Endothelial cell of umbilical vein (primary cell): Measurements from ENCODE around the gene HNRNPU. TPM values are rescaled to one million over a fixed set of nuclear protein-coding genes. Genes with fewer than 3 reads are reported as not detected.

Source experiments
- BruUV-seq: library from RNA; stranded (reverse); fragments of 400-500 nt; replicated peaks from 2 replicates; lab custom pipeline; 2021; lab: Mats Ljungman, UMichigan
- CTCF ChIA-PET: fragments of 300-600, 350-600 bp; sonication (Branson Sonifier 250); formaldehyde crosslinking; loops from one replicate; lab custom pipeline; 2021; ENCODE audit warnings: antibody characterized with exemption, inconsistent platforms; lab: Charles Lee
- POLR2A ChIA-PET: fragments of 300-600, 350-600 bp; sonication (Branson Sonifier 250); formaldehyde crosslinking; loops from one replicate; lab custom pipeline; 2021; ENCODE audit warnings: antibody characterized with exemption, inconsistent platforms; lab: Charles Lee
- DNase-seq: peaks from one replicate; pipeline ENCODE4 v3.0.0-alpha.2; 2011; ENCODE audit warnings: low read depth, low spot score
- FAIRE-seq: peaks from 2 replicates; lab custom pipeline; 2011; peaks lifted over from hg19 to GRCh38; lab: Jason Lieb, UNC
- H2AFZ ChIP-seq: 2 replicates; pipeline ENCODE4 v1.6.0; 2012; ENCODE audit warnings: low read depth, low read length, control low read depth, inconsistent platforms
- H3K27ac ChIP-seq: 2 replicates; pipeline ENCODE4 v1.5.1; 2011; ENCODE audit warnings: low read depth, mild to moderate bottlenecking, control low read depth, low read length, moderate library complexity; ENCODE audit not compliant: insufficient read depth
- H3K27me3 ChIP-seq, 2 experiments: 2 replicates each; pipeline versions ENCODE4 v1.6.0 to v1.6.1; 2011; ENCODE audit warnings: low read length in 2 of 2, mixed read lengths in 1 of 2; ENCODE audit not compliant: control insufficient read depth in 2 of 2, insufficient read depth in 2 of 2
- H3K36me3 ChIP-seq, 2 experiments: 2 replicates in 1 of 2; 3 replicates in 1 of 2; pipeline ENCODE4 v1.5.1; 2011; ENCODE audit warnings: low read length in 2 of 2, mild to moderate bottlenecking in 1 of 2, moderate library complexity in 1 of 2; ENCODE audit not compliant: control insufficient read depth in 2 of 2, insufficient read depth in 2 of 2; ENCODE audit errors: extremely low read depth in 1 of 2
- H3K4me1 ChIP-seq: 3 replicates; pipeline ENCODE4 v1.5.1; 2011; ENCODE audit warnings: mild to moderate bottlenecking, low read length; ENCODE audit not compliant: control insufficient read depth, insufficient read depth; ENCODE audit errors: extremely low read depth
- H3K4me2 ChIP-seq: 2 replicates; pipeline ENCODE4 v1.6.1; 2011; ENCODE audit warnings: low read length, control low read depth, mixed read lengths; ENCODE audit not compliant: insufficient read depth
- H3K4me3 ChIP-seq, 3 experiments: fragments of 200-600 bp in 1 of 3; sonication (generic), shearing (Covaris generic) in 1 of 3; replicated peaks in 1 of 3; 2 replicates each; pipeline ENCODE4 v1.5.1; 2011 to 2016; ENCODE audit warnings: control low read depth in 3 of 3, low read length in 3 of 3, mild to moderate bottlenecking in 2 of 3, inconsistent platforms in 1 of 3, low read depth in 1 of 3, moderate library complexity in 1 of 3; ENCODE audit not compliant: insufficient read depth in 1 of 3
- H3K79me2 ChIP-seq: 2 replicates; pipeline ENCODE4 v1.6.0; 2012; ENCODE audit warnings: low read length, inconsistent platforms; ENCODE audit not compliant: control insufficient read depth, insufficient read depth
- H3K9ac ChIP-seq: replicated peaks from 2 replicates; pipeline ENCODE3; 2011; ENCODE audit warnings: low read length, control low read depth; ENCODE audit not compliant: insufficient read depth; ENCODE audit errors: extremely low read depth
- H3K9me1 ChIP-seq: replicated peaks from 3 replicates; pipeline ENCODE4 v1.6.0; 2011; ENCODE audit warnings: mild to moderate bottlenecking, low read length; ENCODE audit not compliant: control insufficient read depth, insufficient read depth; ENCODE audit errors: extremely low read depth
- H3K9me3 ChIP-seq: replicated peaks from 2 replicates; pipeline ENCODE4 v1.5.1; 2012; ENCODE audit warnings: low read length, inconsistent platforms; ENCODE audit not compliant: control insufficient read depth, insufficient read depth
- H4K20me1 ChIP-seq: replicated peaks from 2 replicates; pipeline ENCODE3; 2011; ENCODE audit warnings: mild to moderate bottlenecking, low read length; ENCODE audit not compliant: control insufficient read depth, insufficient read depth; ENCODE audit errors: extremely low read depth
- CTCF ChIP-seq, 2 donors: IDR thresholded peaks; 1 replicate in 1 of 2; 2 replicates in 1 of 2; pipeline ENCODE4 v1.5.1; 2011; ENCODE audit warnings: low read length in 2 of 2, mild to moderate bottlenecking in 2 of 2, moderate library complexity in 2 of 2, control low read depth in 1 of 2, inconsistent platforms in 1 of 2, low read depth in 1 of 2; ENCODE audit not compliant: insufficient read depth in 1 of 2; ENCODE audit errors: extremely low read depth in 1 of 2
- EZH2 ChIP-seq: IDR thresholded peaks from 2 replicates; pipeline ENCODE4 v1.6.1; 2012; ENCODE audit warnings: borderline replicate concordance, low read depth, mild to moderate bottlenecking, moderate library complexity, low read length, inconsistent platforms; ENCODE audit not compliant: severe bottlenecking
- FOS ChIP-seq: IDR thresholded peaks from 2 replicates; pipeline ENCODE4 v1.6.1; 2011; ENCODE audit warnings: mild to moderate bottlenecking, low read length, moderate library complexity, borderline replicate concordance; ENCODE audit not compliant: insufficient read depth
- GATA2 ChIP-seq: IDR thresholded peaks from 2 replicates; pipeline ENCODE4 v1.7.0; 2011; ENCODE audit warnings: low read depth, mild to moderate bottlenecking, moderate library complexity, mixed read lengths, low read length; ENCODE audit not compliant: insufficient read length, insufficient read depth
- JUN ChIP-seq: IDR thresholded peaks from 2 replicates; pipeline ENCODE4 v1.6.1; 2011; ENCODE audit warnings: borderline replicate concordance, low read depth; ENCODE audit not compliant: insufficient read length, insufficient read depth
- MAX ChIP-seq: IDR thresholded peaks from 2 replicates; pipeline ENCODE4 v1.6.1; 2011; ENCODE audit not compliant: insufficient read depth, insufficient read length
- MYC ChIP-seq: IDR thresholded peaks from one replicate; pipeline ENCODE4 v1.6.1; 2011; ENCODE audit warnings: mild to moderate bottlenecking, low read depth, low read length
- POLR2A ChIP-seq: IDR thresholded peaks from 2 replicates; pipeline ENCODE4 v1.6.1; 2012; ENCODE audit warnings: low read depth, mild to moderate bottlenecking, control low read depth, low read length
- POLR2AphosphoS5 ChIP-seq: IDR thresholded peaks from 2 replicates; pipeline ENCODE4 v1.6.1; 2012; ENCODE audit warnings: low read depth, mild to moderate bottlenecking, control low read depth, low read length, moderate library complexity; ENCODE audit not compliant: insufficient read depth
- dilution Hi-C: fragments of 300-500 bp; cut with MboI; formaldehyde crosslinking; loops from one replicate; pipeline ENCODE4 v1.15.0; 2019; ENCODE audit warnings: low sequenced_read_pairs; ENCODE audit not compliant: extremely low pct_ligation_motif_present
- intact Hi-C: fragments of 100-400 bp; cut with micrococcal nuclease; formaldehyde crosslinking; loops from one replicate; pipeline ENCODE4 v1.10.0; 2022
- polyA plus RNA-seq, 4 experiments: library from polyadenylated mRNA; depleted of rRNA in 3 of 4; stranded (reverse) in 3 of 4; unstranded in 1 of 4; fragments of >200 nt; gene quantifications; 2 replicates each; pipeline versions ENCODE4 v1.2.1 to v1.2.3, GENCODE V29; 2011 to 2012; ENCODE audit warnings: missing spikeins in 1 of 4
- total RNA-seq: library from RNA; stranded (reverse); gene quantifications from 2 replicates; pipeline ENCODE4 v1.2.3, GENCODE V29; 2021

The HNRNPU gene
- total and polyA plus RNA-seq, 2 donors (not counting 3 experiments of a cell fraction or from before 2014, with no cell fraction given), result 68.7 to 417 TPM

DNA sequence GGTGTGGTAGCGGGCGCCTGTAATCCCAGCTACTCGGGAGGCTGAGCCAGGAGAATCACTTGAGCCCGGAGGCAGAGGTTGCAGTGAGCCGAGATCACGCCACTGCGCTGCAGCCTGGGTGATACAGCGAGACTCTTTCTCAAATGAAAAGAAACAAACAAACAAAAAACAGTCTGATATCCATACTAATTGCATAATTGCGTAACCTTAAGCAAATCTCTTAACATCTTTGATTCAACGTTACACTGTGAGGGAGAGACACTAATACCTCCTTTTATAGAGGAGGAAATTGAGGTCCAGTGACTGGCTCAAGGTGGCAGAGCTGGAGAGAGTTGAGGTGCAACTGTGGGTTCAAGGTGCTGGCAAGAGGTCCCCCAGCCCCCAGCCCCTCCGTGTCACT is 41.5 kb downstream of the HNRNPU start:
- TF ChIP-seq CTCF (IDR thresholded peaks at IDR 0.05; ENCODE audit: extremely low read depth in 1 of 2, insufficient read depth in 1 of 2, low read depth in 1 of 2, low read length in 2 of 2) (no peak), MAX (no peak), GATA2 (no peak), JUN (no peak), FOS (no peak), MYC (no peak), POLR2A (no peak), POLR2AphosphoS5 (no peak), EZH2 (no peak)
- Histone ChIP-seq H2AFZ (no peak overlapping the region), H3K4me2 (no peak overlapping the region), H4K20me1 (no peaks in the 10 kb centered on the region), H3K9me1 (no peaks in the 10 kb centered on the region), H3K36me3 (no peaks in the 10 kb centered on the region), H3K79me2 (no peaks in the 10 kb centered on the region), H3K9ac (no peak overlapping the region), H3K4me1 (no peaks in the 10 kb centered on the region), H3K4me3 (no peak overlapping the region), H3K27ac (no peak overlapping the region), H3K9me3 (no peaks in the 10 kb centered on the region), H3K27me3 (no peaks in the 10 kb centered on the region)
- no peak for DNase-seq
- no peak for FAIRE-seq
- CTCF ChIA-PET, result no interaction called here
- dilution Hi-C loops (no loop called here), intact Hi-C loops (no loop called here)
- no TSS peak for BruUV-seq
- POLR2A ChIA-PET, result no interaction called here
